Hematopoietic multipotent progenitor cell treated with erythropoietin and hydrocortisone succinate and interleukin-3 and kit ligand, for 17 days (in vitro differentiated cells): ENCODE data around the gene ZNF296.
A peak's percentile ranks its signal among the peaks of the same experiment; 100 is the strongest.

ENCODE experiments used
- DNase-seq: peaks from one replicate; pipeline ENCODE4 v3.0.0-alpha.2; 2015; ENCODE audit warnings: low spot score

The ZNF296 gene

GRCh38 chr19:45079911-45080370, 3.7 kb upstream of the ZNF296 start:
- peak; percentile 44 for DNase-seq

GRCh38 chr19:45079063-45079910, 3.0 kb upstream of the ZNF296 start, which contains the start of gene GEMIN7:
Gene GEMIN7, plus strand, starts transcription at chr19:45079260. Its CDS starts 10,855 bp downstream, at chr19:45090115.
- DNase-seq = peak; percentile 61

GRCh38 chr19:45078390-45079062, 2.2 kb upstream of the ZNF296 start:
- DNase-seq = no peak

GRCh38 chr19:45076851-45077730, 813 bp upstream of the ZNF296 start:
- no peak for DNase-seq

GRCh38 chr19:45075301-45076028, 813 bp downstream of the ZNF296 start:
- DNase-seq = peak; percentile 62

- no peak for DNase-seq
Measured at GRCh38 chr19:45074744-45075300, 1.5 kb downstream of the ZNF296 start.

- DNase-seq = no peak
Measured at GRCh38 chr19:45071969-45072790, 4.1 kb downstream of the ZNF296 start.

- DNase-seq = no peak
Measured at GRCh38 chr19:45071545-45071938, 4.7 kb downstream of the ZNF296 start.

- DNase-seq = no peak
Measured at GRCh38 chr19:45070861-45071544, 5.3 kb downstream of the ZNF296 start.

- DNase-seq = no peak
Measured at GRCh38 chr19:45070214-45070613, 6.1 kb downstream of the ZNF296 start.

- DNase-seq = no peak
Measured at GRCh38 chr19:45069056-45069455, 7.2 kb downstream of the ZNF296 start.

- no peak for DNase-seq
Measured at GRCh38 chr19:45068041-45068440, 8.2 kb downstream of the ZNF296 start.

- no peak for DNase-seq
Measured at GRCh38 chr19:45066921-45067661, 9.2 kb downstream of the ZNF296 start.

- DNase-seq = no peak
Measured at GRCh38 chr19:45063851-45064801, 12.2 kb downstream of the ZNF296 start.

- no peak for DNase-seq
Measured at GRCh38 chr19:45061965-45062364, 14.3 kb downstream of the ZNF296 start.

- peak; percentile 92 for DNase-seq
Measured at GRCh38 chr19:45059258-45059965, 16.9 kb downstream of the ZNF296 start.

GRCh38 chr19:45058622-45059159, 17.6 kb downstream of the ZNF296 start:
- peak; percentile 21 for DNase-seq
